ENCODE data around the gene DNAH11.

Gene DNAH11

DNA sequence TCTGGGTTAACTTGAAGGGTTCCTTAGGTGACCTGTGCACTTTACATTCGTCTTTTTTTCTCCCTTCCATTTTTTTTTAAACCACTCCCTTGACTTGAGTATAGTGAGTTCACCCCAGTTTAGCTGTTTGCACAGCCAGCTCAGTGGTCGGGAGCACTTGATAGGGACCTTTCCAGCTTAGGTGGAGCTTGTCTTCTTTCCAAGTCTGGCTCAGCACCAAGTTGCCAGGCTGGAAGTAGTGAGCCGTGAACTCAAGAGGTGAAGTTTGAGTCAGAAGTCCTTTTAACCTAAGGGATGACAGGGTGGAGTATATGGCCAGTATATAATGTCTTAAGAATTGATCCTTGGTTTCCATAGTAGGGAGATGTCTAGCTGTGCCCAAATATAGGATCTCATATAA is 7.2 kb downstream of the DNAH11 start:
- no peak for DNase-seq

DNA sequence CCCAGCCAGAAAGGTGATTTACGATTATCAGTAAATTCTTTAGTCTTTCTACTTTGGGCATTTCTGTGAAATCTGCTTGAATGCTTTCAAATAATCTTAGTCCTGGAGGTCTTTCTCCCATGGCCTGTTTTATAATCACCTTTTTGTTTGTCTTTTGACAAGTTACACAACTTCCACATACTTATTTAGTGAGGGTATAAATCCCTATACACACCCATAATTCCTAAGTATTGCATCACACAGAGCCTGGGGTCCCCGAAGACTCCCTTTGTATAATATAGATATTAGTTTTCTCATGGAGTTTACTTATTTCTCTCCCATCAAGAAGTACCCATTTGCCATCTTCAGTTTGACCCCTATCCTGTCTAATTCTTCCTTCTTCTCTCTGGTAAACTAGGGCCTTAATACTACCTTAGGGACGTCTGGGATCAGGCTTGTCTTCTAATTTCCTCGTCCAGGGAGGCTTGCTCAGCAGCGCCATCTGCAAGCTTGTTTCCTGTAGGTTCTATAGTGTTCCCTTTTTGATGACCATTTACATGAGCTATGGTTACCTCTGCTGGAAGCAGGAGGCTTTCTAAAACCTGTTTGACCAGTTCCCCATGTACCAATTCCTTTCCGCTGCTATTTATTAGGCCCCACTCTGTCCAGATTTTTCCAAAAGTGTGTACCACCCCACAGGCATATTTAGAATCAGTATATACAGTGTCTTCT is 8.1 kb downstream of the DNAH11 start:
- DNase-seq = no peak

DNA sequence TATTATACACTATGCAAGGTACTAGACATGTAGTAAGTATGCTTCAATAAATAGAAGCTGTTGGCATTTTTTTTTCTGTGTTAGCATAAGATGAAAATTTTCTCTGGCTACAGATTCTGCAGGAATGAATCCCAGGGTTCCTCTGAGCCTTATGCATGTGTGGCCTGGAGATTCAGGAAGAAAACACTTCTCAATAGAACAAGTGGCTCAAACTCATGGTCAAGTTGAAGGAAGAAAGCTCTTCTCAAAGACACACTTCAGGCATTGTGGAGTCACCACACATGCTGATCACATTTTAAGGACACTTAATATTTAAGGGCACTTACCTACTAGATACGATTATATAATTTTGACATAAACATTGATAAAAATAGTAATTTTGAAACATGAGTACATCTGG is 19.5 kb downstream of the DNAH11 start:
- DNase-seq = no peak

- no peak for DNase-seq
Measured at GRCh38 chr7:21565614-21566013, 22.8 kb downstream of the DNAH11 start.

DNA sequence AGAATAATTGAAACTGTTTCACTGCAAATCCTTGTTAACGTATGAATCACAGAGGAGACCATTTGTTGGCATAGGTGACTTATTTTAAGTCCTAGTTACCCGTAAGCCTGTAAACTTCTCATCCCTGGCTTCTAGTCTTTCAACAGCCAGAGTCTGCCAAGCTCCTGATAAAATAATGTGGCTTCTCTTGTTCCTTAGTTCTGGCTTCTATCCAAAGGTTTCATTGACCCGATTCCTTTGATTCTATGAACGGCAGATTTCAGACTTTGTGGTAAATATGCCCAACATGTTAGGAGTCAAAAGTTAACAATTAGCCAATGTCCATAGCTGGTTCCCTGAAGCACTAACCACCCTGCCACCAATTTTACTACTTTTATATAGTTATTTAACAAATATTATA is 23.3 kb downstream of the DNAH11 start:
- no peak for DNase-seq

DNA sequence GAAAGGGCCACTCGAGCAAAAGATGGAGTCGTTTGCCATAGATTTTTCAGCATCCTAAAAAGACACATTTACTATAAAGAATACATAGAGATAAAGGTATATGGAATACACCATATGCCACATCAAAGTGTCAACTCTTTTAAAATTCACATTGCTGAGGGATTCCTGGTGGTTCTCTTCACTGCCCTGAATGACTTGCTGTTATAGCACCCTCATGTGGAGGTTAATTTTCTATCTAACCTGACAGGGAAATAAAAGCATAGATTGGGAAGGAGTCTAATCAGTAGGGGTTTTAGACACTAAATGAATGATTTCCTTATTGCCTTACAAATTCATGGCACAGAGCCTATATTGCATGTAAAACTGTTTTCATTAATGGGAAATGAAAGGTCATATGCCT is 25.9 kb downstream of the DNAH11 start:
- DNase-seq = no peak

DNA sequence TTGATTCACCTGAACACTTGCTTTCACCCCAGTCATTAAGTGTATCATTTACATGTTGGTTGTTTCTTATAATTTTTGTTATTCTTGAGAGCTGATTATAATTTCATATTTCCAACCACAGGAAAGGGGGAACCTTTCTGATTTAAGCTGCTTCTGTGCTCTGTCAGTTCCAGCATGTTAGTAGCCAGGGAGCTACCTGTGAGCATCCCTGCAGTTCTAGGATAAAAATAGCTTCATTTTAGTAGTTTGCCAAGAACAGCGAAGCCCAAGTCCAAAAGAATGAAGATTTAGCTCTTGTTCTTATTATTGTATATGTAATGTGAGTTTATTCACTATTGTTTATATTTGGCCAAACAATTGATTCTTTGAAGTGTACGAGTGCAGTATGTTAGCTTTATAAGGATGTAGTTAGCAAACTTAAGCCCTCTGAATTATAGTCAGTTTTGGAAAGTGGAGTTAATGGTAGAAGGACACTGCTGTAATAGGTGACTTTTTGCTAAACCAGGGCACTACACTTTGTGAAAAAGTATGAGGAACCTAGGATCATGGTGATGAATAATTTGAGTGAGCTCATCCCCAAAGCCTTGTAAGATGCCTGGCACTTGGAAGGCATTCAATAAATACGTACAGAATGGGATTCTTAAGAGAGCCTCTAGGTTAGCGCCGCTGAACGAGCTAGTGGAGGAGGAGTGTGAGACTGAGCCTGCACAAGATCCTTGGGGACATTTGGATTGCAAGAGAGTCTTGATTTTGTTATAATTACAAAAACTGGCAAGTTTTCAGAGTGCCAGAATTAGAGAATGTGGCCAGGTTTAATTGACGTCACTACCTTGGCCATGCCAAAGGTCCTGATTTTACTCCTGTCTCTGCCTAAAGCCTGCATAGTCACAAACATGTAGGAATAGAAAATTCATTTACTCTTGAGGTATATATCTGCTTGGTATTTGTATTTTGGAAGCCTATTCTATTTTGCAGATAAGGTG is 29.8 kb downstream of the DNAH11 start:
- DNase-seq = no peak

DNA sequence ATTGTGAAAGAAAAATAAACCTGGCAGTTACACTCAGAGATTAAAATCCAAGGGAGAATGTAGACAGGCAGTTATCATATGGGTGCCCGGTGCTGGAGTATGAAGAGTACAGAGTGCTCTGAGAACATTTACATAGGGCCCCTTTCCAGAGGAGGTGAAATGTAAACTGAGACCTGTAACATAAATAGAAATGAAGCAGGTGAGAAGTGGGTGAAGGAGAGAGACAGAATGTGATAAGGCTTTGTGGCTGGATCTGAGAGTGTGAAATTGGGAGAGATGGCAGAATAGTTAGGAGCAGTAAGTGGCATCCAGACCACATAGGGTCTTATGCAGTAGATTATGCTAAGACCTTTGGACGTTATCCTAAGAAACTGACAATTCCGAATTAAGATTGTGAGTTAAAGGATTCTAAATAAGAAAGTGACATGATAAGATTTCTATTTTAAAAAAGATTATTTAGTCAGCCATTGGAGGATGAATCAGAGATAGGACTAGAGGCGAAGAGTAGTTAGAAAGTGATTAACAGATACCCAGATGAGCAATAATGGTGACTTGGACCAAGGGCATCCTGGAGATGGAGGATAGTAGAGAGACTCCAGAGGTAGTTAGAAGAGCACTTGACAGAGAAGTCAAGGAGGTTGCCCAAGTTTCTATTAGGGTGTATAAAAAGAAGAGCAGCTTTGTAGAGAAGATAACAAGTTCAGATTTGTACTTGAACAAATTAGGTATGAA is 36.7 kb downstream of the DNAH11 start:
- no peak for DNase-seq

- DNase-seq = no peak
Measured at GRCh38 chr7:21580073-21580521, 37.3 kb downstream of the DNAH11 start.

- no peak for DNase-seq
Measured at GRCh38 chr7:21585070-21585724, 42.4 kb downstream of the DNAH11 start.

DNA sequence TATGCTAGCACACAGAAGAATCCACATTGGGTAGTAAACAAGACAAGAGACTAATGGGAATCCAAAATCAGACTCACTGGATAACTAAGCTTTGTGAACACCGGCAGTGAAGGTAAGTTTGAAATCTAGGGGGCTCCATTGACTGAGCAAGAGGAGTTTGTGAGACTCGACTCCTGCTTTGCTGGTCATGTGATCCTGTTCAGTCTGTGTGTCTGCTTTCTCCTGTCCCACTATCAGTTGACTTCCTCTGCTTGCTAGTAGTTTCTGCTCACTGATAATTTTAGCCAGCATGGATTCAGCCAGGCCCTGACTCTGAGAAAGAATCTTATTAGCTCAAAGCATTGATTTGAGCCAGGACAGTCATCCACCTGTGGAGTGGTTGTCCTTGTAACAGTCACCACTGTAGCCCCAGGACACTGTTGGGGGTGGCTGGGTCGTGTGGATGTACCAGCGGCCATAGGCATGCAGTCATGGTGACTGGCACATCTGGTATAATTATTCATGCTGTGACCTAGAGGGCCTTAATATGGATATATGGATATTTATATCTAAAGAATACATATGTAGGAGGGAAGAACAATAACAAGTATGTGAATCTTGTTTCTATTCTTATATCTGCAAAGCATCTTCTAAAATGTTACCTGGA is 44.4 kb downstream of the DNAH11 start:
- DNase-seq = no peak

DNA sequence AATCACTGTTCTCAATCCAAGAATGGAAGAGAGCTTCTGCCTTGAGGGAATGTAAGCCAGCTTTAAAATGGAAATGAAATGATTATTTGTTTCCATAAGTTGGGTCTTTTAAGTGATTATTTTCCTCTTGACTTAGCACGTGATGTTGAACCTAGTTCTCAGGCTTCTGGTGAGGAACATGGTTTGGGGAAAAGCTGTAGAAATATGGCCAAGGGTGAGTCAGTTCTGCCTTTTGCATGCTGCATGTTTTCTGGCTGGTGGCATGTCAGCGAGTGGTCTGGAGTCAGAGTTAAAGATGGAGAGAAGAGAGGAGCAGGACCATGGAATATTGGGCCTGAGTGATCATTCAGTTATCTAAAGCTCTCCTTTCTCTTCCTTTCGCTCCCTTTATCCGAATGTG is 54.0 kb downstream of the DNAH11 start:
- no peak for DNase-seq

DNA sequence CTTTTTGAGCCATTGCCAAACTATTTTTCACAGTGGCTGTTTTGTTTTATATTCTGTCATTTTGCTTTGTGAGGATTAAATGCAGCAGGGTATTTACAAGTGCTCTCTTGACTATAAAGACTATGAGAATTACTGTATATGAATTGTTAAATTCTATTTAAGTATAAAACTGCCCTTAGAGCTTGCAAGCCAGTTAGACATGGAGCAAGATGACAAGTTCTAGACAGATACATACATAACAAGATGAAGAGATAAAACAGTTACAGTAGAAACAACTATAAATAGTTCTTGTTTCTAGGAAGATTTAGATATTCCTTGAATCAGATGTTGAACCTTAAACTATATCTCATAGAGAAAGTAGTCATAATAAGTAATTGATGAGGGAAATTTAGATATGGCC is 60.6 kb downstream of the DNAH11 start:
- no peak for DNase-seq

GRCh38 chr7:21603972-21604749 is 61.3 kb downstream of the DNAH11 start:
- DNase-seq = no peak

GRCh38 chr7:21605008-21605585 is 62.3 kb downstream of the DNAH11 start:
- DNase-seq = no peak

DNA sequence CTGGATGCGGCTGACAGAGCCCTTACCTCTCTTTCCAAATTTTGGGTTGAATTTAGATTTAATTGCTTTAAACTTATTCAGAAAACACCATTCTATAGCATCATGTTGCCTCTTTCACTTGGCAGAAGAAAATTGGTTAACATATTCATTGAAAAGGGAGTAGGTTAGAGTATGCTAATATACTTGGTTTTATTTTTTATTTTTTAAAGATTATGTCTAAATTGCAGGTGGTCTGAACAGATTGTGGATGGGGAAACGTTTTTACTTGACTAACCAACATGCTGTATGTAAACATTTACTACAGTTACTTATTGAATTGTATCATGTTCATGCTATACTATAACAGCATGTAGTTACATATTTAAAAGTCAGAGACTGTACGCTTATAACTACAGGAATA is 65.6 kb downstream of the DNAH11 start:
- DNase-seq = no peak

DNA sequence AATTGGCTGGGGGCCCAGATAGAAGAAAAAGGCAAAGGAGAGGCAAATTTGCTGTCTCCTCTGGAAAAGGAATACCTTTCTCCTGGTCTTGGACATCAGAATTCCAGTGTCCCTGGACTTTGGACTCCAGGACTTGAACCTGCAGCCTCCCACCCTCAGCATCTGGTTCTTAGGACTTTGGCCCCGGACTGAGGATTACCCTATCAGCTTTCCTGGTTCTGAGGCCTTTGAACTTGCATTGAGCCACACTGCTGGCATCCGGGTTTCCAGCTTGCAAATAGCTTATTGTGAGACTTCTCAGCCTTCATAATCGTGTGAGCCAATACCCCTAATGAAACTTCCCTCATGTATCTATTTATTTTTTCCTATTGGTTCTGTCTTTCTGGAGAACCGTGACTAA is 68.3 kb downstream of the DNAH11 start:
- no peak for DNase-seq

GRCh38 chr7:21616091-21616490 is 73.3 kb downstream of the DNAH11 start:
- no peak for DNase-seq

GRCh38 chr7:21616796-21617436 is 74.1 kb downstream of the DNAH11 start:
- DNase-seq = no peak

- DNase-seq = no peak
Measured at GRCh38 chr7:21617513-21617912, 74.7 kb downstream of the DNAH11 start.
